ENCODE measurements around the gene TNP2. TPM values are rescaled to one million over a fixed set of nuclear protein-coding genes. Genes with fewer than 3 reads are reported as not detected.
A peak's percentile ranks its signal among the peaks of the same experiment; 100 is the strongest.
"Not testable (repeated sequence)": the region's sequence is repeated elsewhere in the genome, so short reads cannot be mapped to it uniquely, and the experiment has no call there.

Gene TNP2
- total RNA-seq, 3 donors from 2014 or later, result not detected

DNA sequence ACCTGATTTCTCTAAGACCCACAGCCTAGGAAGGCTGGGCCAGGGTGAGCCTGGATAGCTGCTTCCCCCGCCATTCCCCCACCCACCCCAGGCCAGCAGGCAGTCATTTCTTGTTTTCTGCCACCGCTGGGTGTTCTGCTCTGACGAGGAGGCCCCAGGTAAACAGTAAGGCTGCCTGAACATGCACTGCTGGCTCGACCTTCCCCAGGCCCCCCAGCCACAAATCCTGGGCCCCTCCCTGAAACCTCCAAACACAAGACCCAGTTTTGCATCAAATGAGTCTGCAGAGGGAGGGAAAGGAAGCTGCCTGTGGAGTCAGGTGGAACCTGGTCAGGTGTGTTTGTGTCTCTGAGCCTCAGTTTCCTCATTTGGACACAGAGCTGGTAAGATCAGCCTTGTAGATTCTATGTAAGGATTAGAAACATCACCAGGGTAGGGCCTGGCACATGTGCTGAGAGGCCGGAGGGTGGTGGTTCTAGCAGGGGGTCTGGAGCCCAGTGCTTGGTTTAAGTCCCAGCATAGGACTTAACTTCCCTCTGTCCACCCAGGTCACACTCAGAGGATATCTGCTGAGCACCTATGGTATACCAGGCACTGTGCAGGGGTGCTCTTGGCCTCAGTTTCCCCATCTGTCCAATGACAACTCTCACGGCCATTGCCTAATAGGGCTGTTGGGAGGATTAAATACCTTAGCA is 30.9 kb upstream of the TNP2 start:
- intact Hi-C loops (cut with DNase I, micrococcal nuclease), result no loop called here
- no peak overlapping the region for H3K4me3 ChIP-seq
- no peaks in the 10 kb centered on the region for H3K9me3 ChIP-seq
- DNase-seq, result no peak
- ATAC-seq, result no peak
- TF ChIP-seq, protein P1, sequence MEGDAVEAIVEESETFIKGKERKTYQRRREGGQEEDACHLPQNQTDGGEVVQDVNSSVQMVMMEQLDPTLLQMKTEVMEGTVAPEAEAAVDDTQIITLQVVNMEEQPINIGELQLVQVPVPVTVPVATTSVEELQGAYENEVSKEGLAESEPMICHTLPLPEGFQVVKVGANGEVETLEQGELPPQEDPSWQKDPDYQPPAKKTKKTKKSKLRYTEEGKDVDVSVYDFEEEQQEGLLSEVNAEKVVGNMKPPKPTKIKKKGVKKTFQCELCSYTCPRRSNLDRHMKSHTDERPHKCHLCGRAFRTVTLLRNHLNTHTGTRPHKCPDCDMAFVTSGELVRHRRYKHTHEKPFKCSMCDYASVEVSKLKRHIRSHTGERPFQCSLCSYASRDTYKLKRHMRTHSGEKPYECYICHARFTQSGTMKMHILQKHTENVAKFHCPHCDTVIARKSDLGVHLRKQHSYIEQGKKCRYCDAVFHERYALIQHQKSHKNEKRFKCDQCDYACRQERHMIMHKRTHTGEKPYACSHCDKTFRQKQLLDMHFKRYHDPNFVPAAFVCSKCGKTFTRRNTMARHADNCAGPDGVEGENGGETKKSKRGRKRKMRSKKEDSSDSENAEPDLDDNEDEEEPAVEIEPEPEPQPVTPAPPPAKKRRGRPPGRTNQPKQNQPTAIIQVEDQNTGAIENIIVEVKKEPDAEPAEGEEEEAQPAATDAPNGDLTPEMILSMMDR (IDR thresholded peaks at IDR 0.05), result no peak
- H3K36me3 ChIP-seq (ENCODE audit: low read depth), result no peaks in the 10 kb centered on the region
- H3K4me1 ChIP-seq (ENCODE audit: low read depth), result peaks cover 12% of the 10 kb centered on the region

DNA sequence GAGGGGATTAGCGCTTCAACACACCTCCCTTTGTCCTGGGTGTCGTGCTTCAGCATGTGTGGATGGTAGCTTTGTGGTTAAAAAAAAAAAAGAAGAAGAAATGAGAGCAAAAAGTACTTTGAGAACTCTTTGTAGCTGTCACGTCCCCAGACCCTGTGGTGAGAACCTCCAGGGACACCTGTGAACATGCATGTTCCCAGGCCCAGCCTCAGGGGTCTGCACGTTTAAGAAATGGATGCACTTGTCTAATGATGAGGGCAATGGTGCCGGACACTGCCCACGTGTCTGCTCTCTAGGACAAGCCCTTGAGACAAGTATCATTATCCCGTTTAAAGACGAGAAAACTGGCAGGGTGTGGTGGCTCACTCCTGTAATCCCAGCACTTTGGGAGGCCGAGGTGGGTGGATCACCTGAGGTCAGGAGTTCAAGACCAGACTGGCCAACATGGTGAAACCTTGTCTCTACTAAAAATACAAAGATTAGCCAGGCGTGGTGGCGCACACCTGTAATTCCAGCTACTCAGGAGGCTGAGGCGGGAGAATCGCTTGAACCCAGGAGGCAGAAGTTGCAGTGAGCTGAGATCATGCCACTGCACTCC is 29.9 kb upstream of the TNP2 start:
- DNase-seq; ATAC-seq; intact Hi-C loops (cut with DNase I, micrococcal nuclease); H3K4me3 ChIP-seq; H3K36me3 ChIP-seq (ENCODE audit: low read depth); H3K9me3 ChIP-seq: not testable (repeated sequence)
- H3K4me1 ChIP-seq (ENCODE audit: low read depth), result peaks cover 12% of the 10 kb centered on the region

DNA sequence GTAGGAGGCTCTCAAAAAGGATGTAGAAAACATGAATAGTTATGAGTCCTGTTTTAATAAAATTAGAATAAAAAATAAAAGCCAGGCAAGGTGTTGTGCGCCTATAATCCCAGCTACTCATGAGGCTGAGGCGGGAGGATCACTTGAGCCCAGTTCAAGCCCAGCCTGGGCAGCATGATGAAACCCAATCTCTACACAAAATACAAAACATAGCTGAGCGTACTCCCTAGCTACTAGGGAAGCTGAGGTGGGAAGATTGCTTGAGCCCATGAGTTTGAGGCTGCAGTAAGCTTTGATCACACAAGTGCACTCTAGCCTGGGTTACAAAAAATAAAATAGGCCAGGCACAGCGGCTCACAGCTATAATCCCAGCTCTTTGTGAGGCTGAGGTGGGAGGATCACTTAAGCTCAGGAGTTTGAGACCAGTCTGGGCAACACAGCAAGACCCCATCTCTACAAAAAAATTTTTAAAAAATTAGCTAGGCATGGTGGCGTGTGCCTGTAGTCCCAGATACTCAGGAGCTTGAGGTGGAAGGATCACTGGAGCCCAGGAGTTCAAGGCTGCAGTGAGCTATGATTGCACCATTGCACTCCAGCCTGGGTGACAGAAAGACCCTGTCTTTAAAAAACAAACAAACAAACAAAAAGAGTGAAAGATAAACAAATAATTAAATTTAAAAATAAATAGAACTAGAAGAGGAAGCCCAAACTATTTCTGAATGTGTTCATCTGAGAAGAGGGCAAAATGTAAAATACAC is 29.2 kb upstream of the TNP2 start:
- TF ChIP-seq, protein P1 (IDR thresholded peaks at IDR 0.05), result no peak
- Histone ChIP-seq H3K36me3 (ENCODE audit: low read depth) (no peaks in the 10 kb centered on the region), H3K4me3 (no peak overlapping the region), H3K9me3 (no peaks in the 10 kb centered on the region), H3K4me1 (ENCODE audit: low read depth) (peaks cover 12% of the 10 kb centered on the region)
- ATAC-seq, result no peak
- no peak for DNase-seq
- intact Hi-C loops (cut with DNase I, micrococcal nuclease), result no loop called here

DNA sequence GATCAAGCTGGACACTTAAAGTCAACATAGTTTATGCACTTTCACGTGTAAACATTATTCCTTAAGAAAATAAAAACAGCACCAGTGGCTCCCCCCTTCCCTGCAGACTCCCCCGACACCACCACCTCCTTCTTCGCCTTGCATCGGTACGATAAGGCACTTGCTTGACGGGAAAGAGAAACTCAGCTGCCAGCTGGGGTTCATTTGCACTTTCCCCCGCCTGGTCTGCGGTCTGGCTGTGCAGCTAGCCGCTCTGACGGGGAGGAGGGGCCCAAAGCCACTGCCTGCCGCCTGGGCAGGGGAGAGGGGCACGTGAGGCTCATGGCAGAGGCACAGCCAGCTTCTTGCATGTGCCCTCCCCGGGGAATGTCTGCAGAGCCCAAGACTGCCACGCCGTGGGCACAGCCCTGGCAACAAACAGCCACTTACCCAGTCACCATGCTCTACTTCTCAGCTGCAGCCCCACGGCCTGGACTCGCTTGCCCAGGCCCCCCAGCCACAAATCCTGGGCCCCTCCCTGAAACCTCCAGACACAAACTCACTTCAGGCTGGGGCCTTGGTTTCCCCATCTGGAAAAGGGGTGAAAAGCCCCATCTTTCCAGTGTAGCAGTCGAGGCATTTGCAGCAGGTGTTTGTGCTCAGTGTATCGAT is 28.5 kb upstream of the TNP2 start:
- no peaks in the 10 kb centered on the region for H3K36me3 ChIP-seq (ENCODE audit: low read depth)
- no peak overlapping the region for H3K4me3 ChIP-seq
- H3K4me1 ChIP-seq (ENCODE audit: low read depth), result peaks cover 12% of the 10 kb centered on the region
- DNase-seq (peak; percentile 60 to 89 (median 75)), ATAC-seq (peak; percentile 90)
- TF ChIP-seq, protein P1 (IDR thresholded peaks at IDR 0.05), result no peak
- intact Hi-C loops (cut with DNase I, micrococcal nuclease), result no loop called here
- no peaks in the 10 kb centered on the region for H3K9me3 ChIP-seq

DNA sequence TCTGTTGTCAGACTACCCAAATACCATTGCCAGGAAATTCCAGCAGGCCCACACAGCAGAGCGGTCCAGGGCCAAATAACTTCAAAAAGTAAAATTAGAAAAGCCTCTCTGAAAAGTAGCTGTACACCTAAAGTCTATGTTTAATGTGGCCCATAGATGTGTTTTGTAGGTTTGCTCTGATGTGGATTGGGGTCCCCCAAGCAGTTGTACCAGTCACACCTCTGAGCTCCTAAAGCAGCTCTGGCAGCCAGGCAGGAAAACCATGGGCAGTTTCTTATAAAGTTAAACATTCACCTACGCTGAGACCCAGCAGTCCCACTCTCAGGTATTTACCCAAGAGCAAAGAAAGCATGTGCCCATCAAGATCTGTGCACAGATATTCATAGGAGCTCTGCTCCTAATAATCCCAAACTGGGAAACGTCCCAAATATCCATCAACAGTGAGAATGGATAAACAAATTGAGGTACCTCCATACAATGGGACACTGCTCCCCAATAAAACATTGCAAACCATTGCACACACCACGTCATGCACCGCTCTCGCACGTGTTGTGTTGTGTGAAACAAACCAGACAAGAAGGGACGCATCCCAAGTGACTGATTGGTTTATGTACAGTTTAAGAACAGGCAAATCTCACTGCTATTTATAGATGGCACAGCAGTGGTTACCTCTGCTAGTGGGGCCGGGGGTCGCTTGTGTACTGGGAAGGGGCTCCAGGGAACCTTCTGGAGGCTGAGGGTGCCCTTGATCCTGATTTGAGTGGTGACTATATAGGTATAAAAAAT is 27.8 kb upstream of the TNP2 start:
- DNase-seq (no peak), ATAC-seq (peak; percentile 31)
- Histone ChIP-seq H3K9me3 (no peaks in the 10 kb centered on the region), H3K36me3 (ENCODE audit: low read depth) (no peaks in the 10 kb centered on the region), H3K4me1 (ENCODE audit: low read depth) (peaks cover 12% of the 10 kb centered on the region), H3K4me3 (no peak overlapping the region)
- intact Hi-C loops (cut with DNase I, micrococcal nuclease), result no loop called here
- TF ChIP-seq, protein P1 (IDR thresholded peaks at IDR 0.05), result no peak
